ENCODE results near the gene RBP7. TPM values are rescaled to one million over a fixed set of nuclear protein-coding genes. Genes with fewer than 3 reads are reported as not detected.

Gene RBP7
- total RNA-seq, 1 donor from 2014 or later: not detected

DNA sequence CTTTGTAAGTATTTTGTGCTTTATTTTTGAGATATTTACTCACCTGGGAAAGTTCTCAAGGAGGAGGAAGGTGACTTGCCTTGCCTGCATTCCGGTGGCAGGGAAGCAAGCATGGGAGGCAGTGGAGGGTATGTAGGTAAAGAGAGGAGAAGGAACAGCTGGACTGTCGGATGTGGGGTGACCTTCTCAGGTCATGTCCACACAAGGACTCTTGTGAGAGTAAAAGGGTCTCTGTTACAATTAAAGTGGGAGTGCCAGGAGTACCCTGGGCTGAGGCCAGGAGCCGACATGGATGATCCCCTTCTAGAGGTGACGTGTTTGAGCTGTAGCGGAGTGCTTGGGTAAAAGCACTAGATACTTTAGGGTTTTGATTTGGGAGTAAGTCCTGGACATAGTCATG, 60.8 kb downstream of the RBP7 start:
- Mint-ChIP-seq H3K36me3 (ENCODE audit: low read depth) (peaks cover 36% of the 10 kb centered on the region), H3K4me3 (no peak overlapping the region), H3K27me3 (no peaks in the 10 kb centered on the region), H3K4me1 (peaks cover 4% of the 10 kb centered on the region), H3K27ac (no peak overlapping the region), H3K9me3 (no peaks in the 10 kb centered on the region)
- ATAC-seq (ENCODE audit: low read depth) (no peak), DNase-seq (no peak)
- TF ChIP-seq, protein P1, sequence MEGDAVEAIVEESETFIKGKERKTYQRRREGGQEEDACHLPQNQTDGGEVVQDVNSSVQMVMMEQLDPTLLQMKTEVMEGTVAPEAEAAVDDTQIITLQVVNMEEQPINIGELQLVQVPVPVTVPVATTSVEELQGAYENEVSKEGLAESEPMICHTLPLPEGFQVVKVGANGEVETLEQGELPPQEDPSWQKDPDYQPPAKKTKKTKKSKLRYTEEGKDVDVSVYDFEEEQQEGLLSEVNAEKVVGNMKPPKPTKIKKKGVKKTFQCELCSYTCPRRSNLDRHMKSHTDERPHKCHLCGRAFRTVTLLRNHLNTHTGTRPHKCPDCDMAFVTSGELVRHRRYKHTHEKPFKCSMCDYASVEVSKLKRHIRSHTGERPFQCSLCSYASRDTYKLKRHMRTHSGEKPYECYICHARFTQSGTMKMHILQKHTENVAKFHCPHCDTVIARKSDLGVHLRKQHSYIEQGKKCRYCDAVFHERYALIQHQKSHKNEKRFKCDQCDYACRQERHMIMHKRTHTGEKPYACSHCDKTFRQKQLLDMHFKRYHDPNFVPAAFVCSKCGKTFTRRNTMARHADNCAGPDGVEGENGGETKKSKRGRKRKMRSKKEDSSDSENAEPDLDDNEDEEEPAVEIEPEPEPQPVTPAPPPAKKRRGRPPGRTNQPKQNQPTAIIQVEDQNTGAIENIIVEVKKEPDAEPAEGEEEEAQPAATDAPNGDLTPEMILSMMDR (IDR thresholded peaks at IDR 0.05): no peak
- intact Hi-C loops (cut with micrococcal nuclease): no loop called here
- ChIA-PET CTCF (no interaction called here), POLR2A (no interaction called here)

DNA sequence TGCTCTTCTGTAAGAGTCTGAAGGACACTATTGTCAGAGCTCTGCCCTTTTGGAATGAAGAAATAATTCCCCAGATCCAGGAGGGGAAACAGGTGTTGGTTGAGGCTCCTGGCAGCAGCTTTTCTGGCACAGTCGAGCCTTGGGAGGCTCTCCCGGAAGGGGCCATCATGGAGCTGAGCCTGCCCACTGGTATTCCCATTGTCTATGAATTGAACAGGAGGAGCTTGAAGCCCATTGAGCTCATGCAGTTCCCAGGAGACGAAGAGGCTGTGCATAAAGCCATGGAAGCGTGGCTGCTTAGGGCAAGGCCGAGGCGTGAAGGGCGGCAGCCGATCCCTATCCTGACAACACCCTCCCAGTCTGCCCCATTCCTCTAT, 62.3 kb downstream of the RBP7 start:
- TF ChIP-seq, protein P1 (IDR thresholded peaks at IDR 0.05): no peak
- ChIA-PET POLR2A (interaction anchor here (0.6 kb wide), 1 partner anchor 404 kb away, joined by 8 read pairs; no protein-coding TSS in a partner anchor), CTCF (no interaction called here)
- no peak overlapping the region for H3K27ac Mint-ChIP-seq
- H3K36me3 Mint-ChIP-seq (ENCODE audit: low read depth): peaks cover 36% of the 10 kb centered on the region
- intact Hi-C loops (cut with micrococcal nuclease): no loop called here
- no peak overlapping the region for H3K4me3 Mint-ChIP-seq
- no peaks in the 10 kb centered on the region for H3K27me3 Mint-ChIP-seq
- no peak for DNase-seq
- H3K9me3 Mint-ChIP-seq: no peaks in the 10 kb centered on the region
- no peak for ATAC-seq (ENCODE audit: low read depth)
- peaks cover 10% of the 10 kb centered on the region for H3K4me1 Mint-ChIP-seq

DNA sequence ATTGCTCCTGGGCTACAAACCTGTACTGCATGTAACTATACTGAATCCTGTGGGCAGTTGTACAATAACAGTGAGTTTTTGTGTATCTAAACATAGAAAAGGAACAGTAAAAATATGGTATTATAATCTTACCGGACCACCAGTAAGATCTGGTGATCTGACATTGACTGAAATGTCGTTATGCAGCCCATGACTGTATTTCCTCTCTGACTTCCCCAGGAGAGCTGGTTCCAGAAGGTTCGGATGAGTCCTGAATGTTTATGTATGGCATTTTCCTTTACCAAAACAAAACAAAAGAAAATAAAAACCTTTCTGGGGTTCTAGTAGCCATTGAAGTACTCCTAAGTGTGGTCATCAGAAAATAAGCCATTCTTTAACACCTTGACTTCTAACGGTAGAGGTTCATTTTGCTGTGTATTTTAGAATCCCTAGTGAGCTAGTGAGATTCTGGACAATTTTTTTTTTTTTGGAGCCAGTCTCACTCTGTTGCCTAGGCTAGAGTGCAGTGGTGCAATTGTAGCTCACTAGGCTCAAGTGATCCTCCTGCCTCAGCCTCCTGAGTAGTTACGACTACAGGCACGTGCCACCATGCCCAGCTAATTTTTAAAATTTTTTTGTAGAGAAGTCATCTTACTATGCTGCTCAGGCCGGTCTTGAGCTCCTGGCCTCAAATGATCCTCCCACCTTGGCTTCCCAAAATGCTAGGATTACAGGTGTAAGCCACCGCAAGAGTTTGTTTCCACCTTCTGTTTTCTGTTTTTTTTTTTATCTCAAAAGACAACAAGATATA, 63.5 kb downstream of the RBP7 start:
- ATAC-seq (ENCODE audit: low read depth): no peak
- H3K4me3 Mint-ChIP-seq: no peak overlapping the region
- no peaks in the 10 kb centered on the region for H3K9me3 Mint-ChIP-seq
- H3K27me3 Mint-ChIP-seq: no peaks in the 10 kb centered on the region
- H3K36me3 Mint-ChIP-seq (ENCODE audit: low read depth): peaks cover 36% of the 10 kb centered on the region
- ChIA-PET CTCF (no interaction called here), POLR2A (interaction anchor here (0.6 kb wide), 2 partner anchors 38 to 222 kb away, joined by 3 to 4 read pairs; no protein-coding TSS in a partner anchor)
- TF ChIP-seq, protein P1 (IDR thresholded peaks at IDR 0.05): no peak
- no peak for DNase-seq
- H3K27ac Mint-ChIP-seq: no peak overlapping the region
- intact Hi-C loops (cut with micrococcal nuclease): no loop called here
- peaks cover 10% of the 10 kb centered on the region for H3K4me1 Mint-ChIP-seq

DNA sequence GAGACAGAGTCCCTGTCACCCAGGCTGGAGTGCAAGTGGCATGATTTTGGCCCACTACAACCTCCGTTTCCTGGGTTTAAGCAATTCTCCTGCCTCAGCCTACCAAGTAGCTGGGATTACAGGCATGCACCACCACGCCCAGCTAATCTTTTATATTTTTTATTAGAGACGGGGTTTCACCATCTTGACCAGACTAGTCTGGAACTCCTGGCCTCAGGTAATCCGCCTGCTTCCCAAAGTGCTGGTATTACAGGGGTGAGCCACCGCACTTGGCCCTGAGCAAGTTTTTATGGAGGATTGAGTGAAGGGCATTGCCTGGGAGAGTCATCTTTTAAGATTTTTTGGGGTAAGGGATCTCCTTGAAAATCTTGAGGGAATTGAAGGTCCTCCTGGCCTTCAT, 64.2 kb downstream of the RBP7 start:
- H3K27me3 Mint-ChIP-seq: no peaks in the 10 kb centered on the region
- ChIA-PET CTCF (no interaction called here), POLR2A (no interaction called here)
- no peak overlapping the region for H3K4me3 Mint-ChIP-seq
- no peak overlapping the region for H3K27ac Mint-ChIP-seq
- ATAC-seq (ENCODE audit: low read depth): no peak
- peaks cover 10% of the 10 kb centered on the region for H3K4me1 Mint-ChIP-seq
- no peaks in the 10 kb centered on the region for H3K9me3 Mint-ChIP-seq
- TF ChIP-seq, protein P1 (IDR thresholded peaks at IDR 0.05): no peak
- intact Hi-C loops (cut with micrococcal nuclease): no loop called here
- DNase-seq: no peak
- H3K36me3 Mint-ChIP-seq (ENCODE audit: low read depth): peaks cover 31% of the 10 kb centered on the region

DNA sequence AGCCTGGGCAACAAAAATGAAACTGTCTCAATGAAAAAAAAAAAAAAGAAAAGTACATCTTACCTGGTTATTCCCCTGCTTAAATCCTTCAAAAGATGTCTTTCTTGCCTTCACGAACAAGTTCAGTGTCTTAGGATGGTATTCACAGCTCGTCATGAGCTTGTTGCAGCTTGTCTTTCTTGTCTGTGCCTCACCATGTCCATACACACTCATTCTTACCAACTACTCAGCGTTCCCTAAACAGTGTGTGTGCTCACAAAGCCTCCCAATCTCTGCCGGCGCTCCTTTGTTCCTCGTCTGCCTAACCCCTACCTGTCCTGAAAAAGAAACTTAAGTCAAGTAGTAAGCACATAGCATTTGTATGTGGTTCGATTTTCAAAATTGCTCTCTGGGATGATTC, 66.8 kb downstream of the RBP7 start:
- ChIA-PET POLR2A (interaction anchor here (0.6 kb wide), 1 partner anchor 380 kb away, joined by 6 read pairs; no protein-coding TSS in a partner anchor), CTCF (no interaction called here)
- Mint-ChIP-seq H3K4me1 (peaks cover 10% of the 10 kb centered on the region), H3K27me3 (no peaks in the 10 kb centered on the region), H3K27ac (no peak overlapping the region), H3K9me3 (no peaks in the 10 kb centered on the region), H3K4me3 (no peak overlapping the region), H3K36me3 (ENCODE audit: low read depth) (peaks cover 19% of the 10 kb centered on the region)
- intact Hi-C loops (cut with micrococcal nuclease): no loop called here
- ATAC-seq (ENCODE audit: low read depth) (no peak), DNase-seq (no peak)
- TF ChIP-seq, protein P1 (IDR thresholded peaks at IDR 0.05): no peak

Data from activated B cell treated with CpG ODN at 0.5 μM for 24 hours (primary cell).